Lung (tissue), 12 donors: ENCODE results near the gene CCN5. TPM values are rescaled to one million over a fixed set of nuclear protein-coding genes. Genes with fewer than 3 reads are reported as not detected.

Experiments
- ATAC-seq: fragments of 200-7000 bp; cut with Tn5 transposase; one replicate; pipeline ENCODE4 v1.9.1; 2020; ENCODE audit warnings: moderate number of reproducible peaks; ENCODE audit not compliant: insufficient read depth, low FRiP score
- DNase-seq, 3 donors: peaks; one replicate each; pipeline ENCODE4 v3.0.0-alpha.2; 2013 to 2017
- H3K27ac ChIP-seq, 2 donors: one replicate each; pipeline ENCODE4 v1.5.1; 2013; ENCODE audit warnings: mild to moderate bottlenecking in 2 of 2, moderate library complexity in 2 of 2, control low read depth in 1 of 2, inconsistent platforms in 1 of 2, low read depth in 1 of 2, low read length in 1 of 2
- H3K27me3 ChIP-seq, 3 donors: one replicate each; pipeline ENCODE4 v1.5.1; 2013; ENCODE audit warnings: low read length in 2 of 3; ENCODE audit not compliant: control insufficient read depth in 3 of 3, insufficient read depth in 3 of 3
- H3K36me3 ChIP-seq, 4 donors: one replicate each; pipeline ENCODE4 v1.5.1; 2013; ENCODE audit warnings: low read length in 4 of 4, mild to moderate bottlenecking in 1 of 4, moderate library complexity in 1 of 4; ENCODE audit not compliant: control insufficient read depth in 4 of 4, insufficient read depth in 4 of 4
- H3K4me1 ChIP-seq, 5 donors: one replicate each; pipeline ENCODE4 v1.5.1; 2013; ENCODE audit warnings: low read length in 5 of 5, mild to moderate bottlenecking in 2 of 5, moderate library complexity in 1 of 5; ENCODE audit not compliant: control insufficient read depth in 5 of 5, insufficient read depth in 5 of 5
- H3K4me3 ChIP-seq: one replicate; pipeline ENCODE4 v1.5.1; 2013; ENCODE audit warnings: mild to moderate bottlenecking, control low read depth, moderate library complexity
- H3K9ac ChIP-seq, 2 donors: one replicate each; pipeline ENCODE4 v1.5.1; 2013; ENCODE audit warnings: low read length in 2 of 2, control low read depth in 1 of 2; ENCODE audit not compliant: insufficient read depth in 1 of 2
- H3K9me3 ChIP-seq, 4 donors: one replicate each; pipeline ENCODE4 v1.5.1; 2013; ENCODE audit warnings: low read length in 3 of 4, mild to moderate bottlenecking in 1 of 4, moderate library complexity in 1 of 4; ENCODE audit not compliant: control insufficient read depth in 4 of 4, insufficient read depth in 3 of 4
- CTCF ChIP-seq: IDR thresholded peaks from 2 replicates; pipeline ENCODE4 v1.5.1; 2012; ENCODE audit warnings: mild to moderate bottlenecking; ENCODE audit errors: control extremely low read depth, extremely low read depth
- WGBS, 2 donors: extraction: QIAGEN DNeasy Blood & Tissue Kit; methylation state at CpG; one replicate each; pipeline ENCODE4 v1.1.7; 2013; 5-methylcytosine and 5-hydroxymethylcytosine counted together
- polyA plus RNA-seq, 2 donors: library from polyadenylated mRNA; stranded (reverse); fragments of 200-250 nt; gene quantifications; one replicate each; pipeline ENCODE4 v1.2.1, GENCODE V29; 2013
- total RNA-seq, 2 donors: library from RNA; depleted of rRNA in 1 of 2; stranded (reverse); fragments of >200 nt in 1 of 2; gene quantifications; one replicate each; pipeline ENCODE4 v1.2.1, GENCODE V29; 2014 to 2021
- donor health status: control.
- donor health status: control.
- donor health status: Bipolar disorder and iron deficiency.
- donor health status: healthy.
- donor health status: DM: yes; HTN: yes; CAD: no.

Gene CCN5
- total and polyA plus RNA-seq, 4 donors: 0.23 to 92.1 (median 34.4) TPM

GRCh38 chr20:44678242-44678641 lies 36.9 kb upstream of the CCN5 start:
- no peak for TF ChIP-seq CTCF
- Histone ChIP-seq H3K9ac (no peak overlapping the region), H3K4me3 (no peak overlapping the region), H3K4me1 (no peaks in the 10 kb centered on the region), H3K9me3 (no peaks in the 10 kb centered on the region), H3K27ac (no peak overlapping the region), H3K27me3 (peaks cover 0 to 3% (median 0%) of the 10 kb centered on the region in 3 donors), H3K36me3 (no peaks in the 10 kb centered on the region)
- DNase-seq (no peak), ATAC-seq (no peak)
- 36 to 86% methylated on average over 2 of the region's 2 CpGs for WGBS, 2 donors

GRCh38 chr20:44678990-44679611 lies 36.1 kb upstream of the CCN5 start:
- DNase-seq (no peak), ATAC-seq (no peak)
- Histone ChIP-seq H3K9ac (no peak overlapping the region), H3K9me3 (no peaks in the 10 kb centered on the region), H3K36me3 (no peaks in the 10 kb centered on the region), H3K27me3 (peaks cover 0 to 3% (median 0%) of the 10 kb centered on the region in 3 donors), H3K4me3 (no peak overlapping the region), H3K27ac (no peak overlapping the region), H3K4me1 (no peaks in the 10 kb centered on the region)
- WGBS, 2 donors: 88 to 97% methylated on average over 12 of the region's 12 CpGs
- no peak for TF ChIP-seq CTCF

DNA sequence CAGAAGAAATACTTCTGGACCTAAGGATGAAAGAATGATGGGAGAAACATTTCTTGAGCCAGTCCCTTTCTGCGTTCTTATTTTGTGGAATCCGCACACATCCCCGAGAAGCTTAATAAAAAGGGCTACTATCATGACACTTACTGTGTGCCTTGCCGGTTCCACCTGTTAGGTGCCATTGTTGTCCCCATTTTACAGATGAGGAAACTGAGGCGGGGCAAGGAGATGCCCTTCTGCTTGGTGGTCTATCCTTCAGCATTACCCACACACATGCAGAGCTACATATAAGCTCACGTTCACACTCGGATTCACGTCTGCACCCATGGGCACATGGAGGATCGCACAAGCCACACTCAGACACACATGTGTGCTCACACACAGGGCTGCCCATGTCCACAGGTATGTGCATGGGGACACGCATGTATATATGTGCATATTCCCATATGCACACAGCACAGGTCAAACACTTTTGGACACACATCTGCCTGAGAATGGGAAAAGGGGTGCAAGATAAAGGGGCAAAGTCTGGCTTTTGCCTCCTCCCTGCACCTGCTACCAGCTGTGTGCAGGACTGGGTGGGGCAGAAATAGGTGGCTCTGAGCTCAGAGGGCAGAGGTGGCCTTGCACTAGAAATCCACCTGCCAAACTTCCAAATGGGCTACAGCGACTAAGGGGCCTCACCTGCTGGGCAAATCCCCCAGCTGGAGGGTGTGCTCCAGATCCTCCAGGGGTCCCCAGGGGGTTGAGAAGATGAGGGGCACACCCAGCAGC lies 33.2 kb upstream of the CCN5 start:
- Histone ChIP-seq H3K27me3 (peaks cover 0 to 3% (median 0%) of the 10 kb centered on the region in 3 donors), H3K36me3 (no peaks in the 10 kb centered on the region), H3K9ac (no peak overlapping the region), H3K4me1 (peaks cover 0 to 5% (median 0%) of the 10 kb centered on the region in 5 donors), H3K27ac (no peak overlapping the region), H3K4me3 (no peak overlapping the region), H3K9me3 (no peaks in the 10 kb centered on the region)
- ATAC-seq (no peak), DNase-seq (no peak)
- WGBS, 2 donors: 96 to 97% methylated on average over 11 of the region's 11 CpGs
- no peak for TF ChIP-seq CTCF
